Measurements from ENCODE around the gene MKNK2.

- no peak for TF ChIP-seq CTCF (conservative IDR thresholded peaks at IDR 0.05 in 1 of 2, IDR thresholded peaks at IDR 0.05 in 1 of 2; ENCODE audit: low read depth in 1 of 2, low read length in 2 of 2)
- no peak for TF ChIP-seq EZH2 (IDR thresholded peaks at IDR 0.05; ENCODE audit: low read length, missing control alignments)
Measured at GRCh38 chr19:2057484-2058469, 6.7 kb upstream of the MKNK2 start.

Data from fibroblast of lung (primary cell).